ENCODE measurements around the gene NEXMIF. TPM values are rescaled to one million over a fixed set of nuclear protein-coding genes. Genes with fewer than 3 reads are reported as not detected.

Gene NEXMIF
- total and polyA plus RNA-seq, 9 of the 15 experiments (the other 6 are each of a cell fraction or from before 2014, with no cell fraction given): not detected

- TF ChIP-seq PATZ1 (CRISPR knock-in tag; IDR thresholded peaks at IDR 0.05; ENCODE audit: borderline replicate concordance): no peak
- no peak for TF ChIP-seq TRIM28 (IDR thresholded peaks at IDR 0.05)
- TF ChIP-seq HEY1 (CRISPR knock-in tag; IDR thresholded peaks at IDR 0.05; ENCODE audit: borderline replicate concordance): no peak
- no peak for TF ChIP-seq E2F5 (CRISPR knock-in tag; IDR thresholded peaks at IDR 0.05)
- TF ChIP-seq ZNF79 (CRISPR knock-in tag; IDR thresholded peaks at IDR 0.05; ENCODE audit: low read depth): no peak
- TF ChIP-seq CXXC5 (CRISPR knock-in tag; IDR thresholded peaks at IDR 0.05): no peak
- TF ChIP-seq ZNF75A (CRISPR knock-in tag; IDR thresholded peaks at IDR 0.05): no peak
- TF ChIP-seq THRAP3 (IDR thresholded peaks at IDR 0.05; ENCODE audit: borderline replicate concordance): no peak
- TF ChIP-seq TAF9B (IDR thresholded peaks at IDR 0.05; ENCODE audit: partially characterized antibody): no peak
Observed at GRCh38 chrX:74784629-74785028, 140.6 kb downstream of the NEXMIF start (continued).

GRCh38 chrX:74781507-74782034 is 143.7 kb downstream of the NEXMIF start:
- POLR2A ChIA-PET: interaction anchor here (0.6 kb wide), 1 partner anchor 1278 kb away, joined by 3 read pairs; no protein-coding TSS in a partner anchor
- no TSS peak for BruUV-seq (replicated peaks)
- in situ Hi-C loops (cut with MboI): no loop called here
- TF ChIP-seq TSHZ1 (CRISPR knock-in tag; IDR thresholded peaks at IDR 0.05) (no peak), FOXO4 (CRISPR knock-in tag; IDR thresholded peaks at IDR 0.05) (no peak), DACH1 (IDR thresholded peaks at IDR 0.05; ENCODE audit: partially characterized antibody) (no peak), TEAD2 (tag; IDR thresholded peaks at IDR 0.05) (no peak), RBM22 (IDR thresholded peaks at IDR 0.05; ENCODE audit: low read depth, low read length, poor library complexity, severe bottlenecking) (no peak)

More at GRCh38 chrX:74781507-74782034, 143.7 kb downstream of the NEXMIF start:
- no peak overlapping the region for H3K9ac ChIP-seq (ENCODE audit: insufficient read depth in 1 of 2, low read depth in 2 of 2, low read length in 2 of 2)
- no peaks in the 10 kb centered on the region for H3K79me2 ChIP-seq (ENCODE audit: control insufficient read depth, insufficient read depth, low read length)
- no peaks in the 10 kb centered on the region for H3K4me1 ChIP-seq (replicated peaks in 1 of 2; ENCODE audit: control insufficient read depth in 2 of 2, insufficient read depth in 2 of 2, low read length in 2 of 2)
- H3K4me2 ChIP-seq (ENCODE audit: insufficient read depth, low read length): no peak overlapping the region
- H3K4me3 ChIP-seq: no peak overlapping the region
- H3K9me1 ChIP-seq (ENCODE audit: control insufficient read depth, insufficient read depth, low read length): no peaks in the 10 kb centered on the region
- no peaks in the 10 kb centered on the region for H4K20me1 ChIP-seq (replicated peaks; ENCODE audit: control insufficient read depth, insufficient read depth, low read length)
- WGBS (ENCODE audit: insufficient coverage, low coverage, missing lambda C conversion rate): 0% methylated on average over 1 of the region's 1 CpG
- H3K27me3 ChIP-seq (ENCODE audit: control insufficient read depth in 2 of 2, insufficient read depth in 2 of 2, low read length in 2 of 2): no peaks in the 10 kb centered on the region
- H3K36me3 ChIP-seq (ENCODE audit: control insufficient read depth, insufficient read depth, low read length): no peaks in the 10 kb centered on the region
- intact Hi-C loops (cut with micrococcal nuclease): no loop called here
- H2AFZ ChIP-seq (ENCODE audit: low read depth, low read length): no peak overlapping the region
- no peak for ATAC-seq
- CTCF ChIA-PET (ENCODE audit: low intra/inter-chr PET ratio): no interaction called here
- H3K27ac ChIP-seq (ENCODE audit: extremely low read depth, low read depth, low read length): no peak overlapping the region
- FAIRE-seq: no peak
- DNase-seq (ENCODE audit: extremely low read depth in 1 of 4, low spot score in 3 of 4): no peak
- H3K9me3 ChIP-seq (replicated peaks; ENCODE audit: control insufficient read depth, insufficient read depth, low read depth, low read length): no peaks in the 10 kb centered on the region

Data from K562 (cell line).